Natural killer cell treated with Interleukin-12 subunit alpha and Interleukin-12 subunit beta and Interleukin-15 and Interleukin-18, amount 100 ng/mL, for 72 hours (primary cell): ENCODE data around the gene MN1. TPM values are rescaled to one million over a fixed set of nuclear protein-coding genes. Genes with fewer than 3 reads are reported as not detected.

Experiments used
- ATAC-seq, 2 donors: fragments of 150-1000 bp; cut with Tn5 transposase in 1 of 2; sonication (Bioruptor Pico), chemical (Tn5 transposase) in 1 of 2; 2 replicates each; pipeline ENCODE4 v1.10.0; 2021
- DNase-seq: peaks from one replicate; pipeline ENCODE4 v3.0.0; 2022; ENCODE audit warnings: low spot score
- H3K27ac Mint-ChIP-seq, 2 donors: 1 replicate in 1 of 2; 2 replicates in 1 of 2; pipeline ENCODE4 v1.8.0; 2022; ENCODE audit warnings: mixed read lengths in 2 of 2, mild to moderate bottlenecking in 1 of 2, moderate library complexity in 1 of 2
- H3K27me3 Mint-ChIP-seq, 2 donors: 1 replicate in 1 of 2; 2 replicates in 1 of 2; pipeline ENCODE4 v1.8.0; 2022; ENCODE audit warnings: mixed read lengths in 2 of 2
- H3K36me3 Mint-ChIP-seq: one replicate; pipeline ENCODE4 v1.8.0; 2022; ENCODE audit warnings: mixed read lengths
- H3K4me1 Mint-ChIP-seq, 2 donors: 1 replicate in 1 of 2; 2 replicates in 1 of 2; pipeline ENCODE4 v1.8.0; 2022; ENCODE audit warnings: low read depth in 2 of 2, mixed read lengths in 2 of 2, mild to moderate bottlenecking in 1 of 2
- H3K4me3 Mint-ChIP-seq: one replicate; pipeline ENCODE4 v1.8.0; 2022; ENCODE audit warnings: mixed read lengths
- H3K9me3 Mint-ChIP-seq: 2 replicates; pipeline ENCODE4 v1.8.0; 2022; ENCODE audit warnings: mixed read lengths
- total RNA-seq, 2 donors: library from RNA; stranded (reverse); gene quantifications; one replicate each; pipeline ENCODE4 v1.2.3, GENCODE V29; 2022

Gene MN1
- total RNA-seq, 2 donors from 2014 or later: 0.61 to 2.5 TPM

- Mint-ChIP-seq H3K27me3 (peaks cover 15 to 24% of the 10 kb centered on the region in 2 donors), H3K27ac (no peak overlapping the region), H3K4me3 (no peak overlapping the region), H3K36me3 (no peaks in the 10 kb centered on the region), H3K4me1 (peaks cover 0 to 7% of the 10 kb centered on the region in 2 donors), H3K9me3 (no peaks in the 10 kb centered on the region)
- ATAC-seq: no peak
- no peak for DNase-seq
Observed at GRCh38 chr22:27716074-27716473, 85.5 kb downstream of the MN1 start.

DNA sequence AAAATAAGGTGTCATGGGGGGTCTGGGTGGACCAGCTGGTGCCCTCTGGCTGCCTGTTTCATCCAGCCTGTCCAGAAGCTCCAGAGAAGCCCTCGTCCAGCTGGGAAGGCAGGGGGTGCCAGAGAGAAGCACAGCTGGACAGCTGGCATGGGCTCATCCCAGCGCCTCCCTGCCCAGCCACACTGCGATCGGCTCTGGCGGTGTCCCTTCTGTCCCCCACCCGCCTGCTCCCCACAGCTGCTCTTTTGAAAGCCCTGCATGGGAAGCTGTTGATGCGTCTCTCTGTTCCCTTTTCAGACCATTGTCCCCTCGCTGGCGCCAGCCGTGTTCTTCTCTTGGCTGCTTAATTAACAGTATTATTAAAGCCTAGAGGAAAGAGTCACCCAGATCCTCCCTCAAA lies 86.5 kb downstream of the MN1 start:
- Mint-ChIP-seq H3K27ac (no peak overlapping the region), H3K9me3 (no peaks in the 10 kb centered on the region), H3K4me3 (no peak overlapping the region), H3K27me3 (peaks cover 20 to 34% of the 10 kb centered on the region in 2 donors), H3K4me1 (peaks cover 9 to 17% of the 10 kb centered on the region in 2 donors), H3K36me3 (no peaks in the 10 kb centered on the region)
- DNase-seq (no peak), ATAC-seq (no peak)

- Mint-ChIP-seq H3K4me3 (no peak overlapping the region), H3K4me1 (peaks cover 13 to 19% of the 10 kb centered on the region in 2 donors), H3K27ac (no peak overlapping the region), H3K27me3 (peaks cover 24 to 44% of the 10 kb centered on the region in 2 donors), H3K36me3 (no peaks in the 10 kb centered on the region), H3K9me3 (no peaks in the 10 kb centered on the region)
- DNase-seq (no peak), ATAC-seq (no peak)
Observed at GRCh38 chr22:27714068-27714467, 87.5 kb downstream of the MN1 start.

DNA sequence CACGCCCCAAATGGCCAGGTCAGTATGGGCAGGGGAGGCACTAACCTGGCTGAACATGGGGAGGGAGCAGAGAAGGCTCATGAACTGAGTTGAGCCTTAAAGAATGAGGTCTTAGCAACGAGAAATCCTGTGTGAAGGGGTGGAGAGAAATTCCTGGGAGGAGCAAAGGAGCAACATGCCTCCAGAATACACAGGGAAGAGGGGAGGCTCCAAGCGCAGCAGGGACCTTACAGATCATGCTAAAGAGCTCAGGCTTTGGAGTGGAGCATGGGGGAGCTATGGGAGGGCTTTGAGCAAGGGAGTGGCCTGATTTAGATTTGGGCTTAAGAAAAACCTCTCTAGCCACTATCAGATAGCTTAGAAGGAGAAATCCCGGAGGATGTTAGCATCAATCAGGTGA lies 88.1 kb downstream of the MN1 start:
- Mint-ChIP-seq H3K36me3 (no peaks in the 10 kb centered on the region), H3K27me3 (peaks cover 21 to 45% of the 10 kb centered on the region in 2 donors), H3K4me1 (peaks cover 13 to 19% of the 10 kb centered on the region in 2 donors), H3K9me3 (no peaks in the 10 kb centered on the region), H3K27ac (no peak overlapping the region), H3K4me3 (no peak overlapping the region)
- ATAC-seq: no peak
- DNase-seq: no peak

DNA sequence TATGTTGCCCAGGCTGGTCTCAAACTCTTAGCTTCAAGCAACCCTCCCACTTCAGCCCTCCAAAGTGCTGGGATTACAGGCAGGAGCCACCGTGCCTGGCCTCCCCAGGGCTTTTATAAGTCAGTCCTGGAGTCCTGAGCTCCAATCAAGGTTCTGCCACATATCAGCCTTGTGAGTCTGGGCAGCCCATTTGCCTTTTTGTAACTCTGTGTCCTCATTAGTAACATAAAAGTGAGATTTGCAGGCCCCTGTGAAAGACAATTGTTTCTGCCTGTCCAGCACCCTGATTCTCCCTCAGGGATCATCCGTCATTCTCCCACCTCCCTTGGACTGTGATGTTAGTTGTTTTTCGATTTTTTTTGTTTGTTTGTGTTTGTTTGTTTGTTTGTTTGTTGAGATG lies 89.8 kb downstream of the MN1 start:
- H3K4me1 Mint-ChIP-seq: peaks cover 13 to 19% of the 10 kb centered on the region in 2 donors
- H3K27ac Mint-ChIP-seq: no peak overlapping the region
- no peaks in the 10 kb centered on the region for H3K36me3 Mint-ChIP-seq
- H3K27me3 Mint-ChIP-seq: peaks cover 16 to 37% of the 10 kb centered on the region in 2 donors
- no peaks in the 10 kb centered on the region for H3K9me3 Mint-ChIP-seq
- H3K4me3 Mint-ChIP-seq: no peak overlapping the region
- DNase-seq (no peak), ATAC-seq (no peak)

DNA sequence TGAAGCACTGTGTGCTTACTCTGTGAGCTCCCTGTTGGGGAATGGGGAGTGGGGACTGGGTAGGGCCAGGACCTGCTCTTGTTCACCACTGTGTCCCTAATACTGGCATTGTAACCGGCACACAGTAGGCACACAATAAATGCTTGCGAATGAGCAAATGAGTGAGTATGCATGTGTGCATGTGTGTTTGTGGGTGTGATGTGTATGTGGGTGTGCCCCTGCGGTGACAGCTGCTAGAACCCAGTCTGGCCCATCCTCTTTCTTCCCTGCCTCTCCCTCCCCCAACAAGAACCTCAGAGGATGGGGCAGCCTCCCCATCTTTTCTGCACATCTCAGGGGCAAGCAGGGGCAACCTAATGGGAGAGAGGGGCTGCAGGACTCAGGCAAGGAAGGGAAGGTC lies 90.5 kb downstream of the MN1 start:
- H3K27ac Mint-ChIP-seq: no peak overlapping the region
- H3K9me3 Mint-ChIP-seq: no peaks in the 10 kb centered on the region
- peaks cover 16 to 34% of the 10 kb centered on the region in 2 donors for H3K27me3 Mint-ChIP-seq
- no peak overlapping the region for H3K4me3 Mint-ChIP-seq
- ATAC-seq (no peak), DNase-seq (no peak)
- peaks cover 13 to 19% of the 10 kb centered on the region in 2 donors for H3K4me1 Mint-ChIP-seq
- H3K36me3 Mint-ChIP-seq: no peaks in the 10 kb centered on the region

DNA sequence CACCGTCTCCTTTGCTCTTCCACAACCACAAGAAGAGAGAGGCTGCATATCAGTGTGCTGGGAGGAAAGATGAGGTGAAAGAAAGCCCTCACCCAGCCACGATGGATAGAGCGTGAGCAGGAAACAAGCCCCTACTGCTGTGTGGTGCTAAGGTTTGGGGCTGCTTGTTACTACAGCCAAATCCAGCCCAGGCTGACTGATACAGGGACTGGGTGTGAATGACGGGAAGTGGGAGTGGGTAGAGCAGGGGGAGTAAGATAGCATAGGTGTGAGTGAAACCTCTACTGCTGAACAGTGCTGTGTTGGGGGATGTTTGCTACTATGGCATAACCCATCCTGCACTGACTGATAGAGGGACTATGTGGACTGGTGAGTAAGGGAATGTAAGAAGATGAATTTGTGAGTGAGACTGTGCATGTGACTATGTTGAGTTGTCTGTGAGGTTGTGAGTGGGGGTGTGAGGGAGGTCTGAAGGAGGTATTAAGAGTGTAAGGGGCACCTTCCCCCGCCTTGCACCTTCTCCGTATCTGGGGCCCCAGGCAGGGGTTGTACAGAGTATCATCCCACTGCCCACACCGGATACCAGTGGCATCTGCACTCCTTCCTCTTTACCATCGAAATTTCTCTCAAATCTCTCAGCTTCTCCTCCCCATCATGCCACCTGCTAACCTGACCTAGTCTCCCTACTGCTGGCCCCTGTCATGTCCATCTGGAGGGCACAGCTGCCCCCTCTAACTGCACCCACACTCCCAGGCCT lies 91.5 kb downstream of the MN1 start:
- peak; percentile 48 to 59 for ATAC-seq
- DNase-seq: no peak
- peaks cover 13 to 19% of the 10 kb centered on the region in 2 donors for H3K4me1 Mint-ChIP-seq
- H3K4me3 Mint-ChIP-seq: no peak overlapping the region
- no peaks in the 10 kb centered on the region for H3K36me3 Mint-ChIP-seq
- H3K27ac Mint-ChIP-seq: no peak overlapping the region
- no peaks in the 10 kb centered on the region for H3K9me3 Mint-ChIP-seq
- H3K27me3 Mint-ChIP-seq: peaks cover 16 to 32% of the 10 kb centered on the region in 2 donors

DNA sequence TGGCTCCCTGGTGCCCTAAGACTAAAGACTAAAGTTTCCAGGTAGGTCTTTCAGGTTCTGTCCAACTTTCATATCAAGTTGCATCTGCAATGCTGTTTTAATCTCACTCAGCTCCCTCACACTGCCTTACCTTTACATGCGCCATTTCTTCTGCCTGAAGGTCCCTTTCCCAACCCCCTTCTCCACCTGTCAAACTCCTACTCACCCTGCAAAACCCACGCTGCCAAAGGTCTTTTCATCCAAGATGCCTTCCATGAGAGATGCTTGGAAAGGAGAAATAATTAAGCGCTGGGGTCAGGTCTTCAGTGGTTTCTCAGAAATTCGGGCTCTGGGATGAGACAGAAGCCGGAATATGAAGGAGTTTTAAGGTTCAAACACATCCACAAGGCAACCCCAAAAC lies 95.1 kb downstream of the MN1 start:
- Mint-ChIP-seq H3K4me1 (peaks cover 13 to 19% of the 10 kb centered on the region in 2 donors), H3K36me3 (no peaks in the 10 kb centered on the region), H3K27me3 (peaks cover 9 to 23% of the 10 kb centered on the region in 2 donors), H3K27ac (no peak overlapping the region), H3K4me3 (no peak overlapping the region), H3K9me3 (no peaks in the 10 kb centered on the region)
- ATAC-seq (no peak), DNase-seq (no peak)

DNA sequence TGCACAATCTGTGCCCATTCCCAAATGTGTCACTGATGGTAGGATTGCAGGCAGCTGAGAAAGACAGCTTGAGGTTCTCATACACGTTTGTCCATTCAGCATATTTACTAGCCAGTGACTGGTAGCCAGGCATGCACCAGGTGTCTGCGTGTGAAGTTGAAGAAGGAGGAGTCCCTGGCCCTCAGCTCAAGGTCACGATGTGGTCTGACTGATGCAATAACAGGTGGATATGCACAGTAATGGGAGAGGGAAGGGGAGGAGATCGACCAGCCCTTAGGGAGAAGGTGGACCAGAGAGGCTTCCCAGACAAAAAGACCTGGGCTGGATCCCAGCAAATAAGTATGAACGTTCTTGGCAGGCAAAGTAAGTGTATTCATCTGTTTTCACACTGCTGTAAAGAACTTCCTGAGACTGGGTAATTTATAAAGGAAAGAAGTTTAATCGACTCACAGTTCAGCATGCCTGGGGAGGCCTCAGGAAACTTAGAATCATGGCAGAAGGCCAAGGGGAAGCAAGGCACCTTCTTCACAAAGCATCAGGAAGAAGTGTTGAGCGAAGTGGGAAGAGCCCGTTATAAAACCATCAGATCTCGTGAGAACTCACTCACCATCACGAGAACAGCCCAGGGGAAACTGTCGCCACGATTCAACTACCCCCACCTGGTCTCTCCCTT lies 96.0 kb downstream of the MN1 start:
- no peak overlapping the region for H3K27ac Mint-ChIP-seq
- no peak overlapping the region for H3K4me3 Mint-ChIP-seq
- ATAC-seq (no peak), DNase-seq (no peak)
- H3K4me1 Mint-ChIP-seq: peaks cover 9 to 12% of the 10 kb centered on the region in 2 donors
- no peaks in the 10 kb centered on the region for H3K36me3 Mint-ChIP-seq
- H3K9me3 Mint-ChIP-seq: no peaks in the 10 kb centered on the region
- peaks cover 5 to 16% of the 10 kb centered on the region in 2 donors for H3K27me3 Mint-ChIP-seq

DNA sequence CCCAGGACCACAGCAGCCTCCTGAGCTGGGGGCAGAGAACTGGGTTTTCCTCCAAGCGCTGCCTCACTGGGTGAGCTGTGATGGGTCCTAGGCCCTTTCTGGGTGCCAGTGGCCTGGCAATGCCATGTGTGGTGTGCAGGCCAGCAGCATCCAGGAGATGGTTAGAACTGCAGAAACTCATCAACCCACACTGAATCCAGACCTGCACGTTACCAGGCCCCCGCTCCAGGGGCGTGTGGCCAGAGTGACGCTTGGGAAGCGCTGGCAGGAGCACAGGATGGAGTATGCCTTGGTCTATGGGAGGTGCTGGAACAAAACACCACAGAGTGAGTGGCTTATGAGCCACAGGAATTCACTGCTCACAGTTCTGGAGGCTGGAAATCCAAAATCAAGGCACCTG lies 97.0 kb downstream of the MN1 start:
- DNase-seq (no peak), ATAC-seq (no peak)
- Mint-ChIP-seq H3K27me3 (peaks cover 3 to 6% of the 10 kb centered on the region in 2 donors), H3K27ac (no peak overlapping the region), H3K36me3 (no peaks in the 10 kb centered on the region), H3K4me3 (no peak overlapping the region), H3K9me3 (no peaks in the 10 kb centered on the region), H3K4me1 (peaks cover 0 to 4% of the 10 kb centered on the region in 2 donors)

GRCh38 chr22:27699383-27700019 lies 102.1 kb downstream of the MN1 start:
- ATAC-seq: no peak
- DNase-seq: no peak
- Mint-ChIP-seq H3K27me3 (no peaks in the 10 kb centered on the region), H3K4me3 (no peak overlapping the region), H3K9me3 (no peaks in the 10 kb centered on the region), H3K4me1 (no peaks in the 10 kb centered on the region), H3K36me3 (no peaks in the 10 kb centered on the region), H3K27ac (no peak overlapping the region)

DNA sequence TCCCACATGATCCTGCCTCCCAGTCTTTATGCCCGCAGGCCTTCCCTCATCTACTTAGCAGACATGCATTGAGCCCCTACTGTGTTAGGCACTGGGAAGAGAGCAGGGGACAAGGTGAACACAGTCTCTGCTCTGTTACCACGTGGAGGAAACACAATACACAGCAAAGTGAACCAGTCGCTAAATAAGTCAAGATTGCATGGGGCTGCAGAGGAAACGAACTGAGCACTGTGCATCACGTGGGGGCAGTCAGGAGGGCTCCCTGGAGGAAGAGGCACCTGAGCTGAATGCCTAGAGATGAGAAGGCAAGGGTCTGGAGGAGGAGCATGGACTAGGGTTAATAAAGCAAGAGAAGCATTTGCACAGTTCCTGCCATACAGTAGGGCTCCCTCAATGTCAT lies 102.7 kb downstream of the MN1 start:
- no peaks in the 10 kb centered on the region for H3K36me3 Mint-ChIP-seq
- no peak overlapping the region for H3K27ac Mint-ChIP-seq
- H3K27me3 Mint-ChIP-seq: peaks cover 0 to 3% of the 10 kb centered on the region in 2 donors
- ATAC-seq (no peak), DNase-seq (no peak)
- no peak overlapping the region for H3K4me3 Mint-ChIP-seq
- H3K9me3 Mint-ChIP-seq: no peaks in the 10 kb centered on the region
- no peaks in the 10 kb centered on the region for H3K4me1 Mint-ChIP-seq
